Measurements from ENCODE around the gene RYR2. TPM values are rescaled to one million over a fixed set of nuclear protein-coding genes. Genes with fewer than 3 reads are reported as not detected.
A peak's percentile ranks its signal among the peaks of the same experiment; 100 is the strongest.

RYR2 gene
- total RNA-seq, 1 experiment from 2014 or later = 3.4 TPM

- H3K27ac Mint-ChIP-seq = peak overlapping the region in 2 of 3 experiments; percentile 15 to 91; a peak in 4 of 7 replicates
- H3K36me3 Mint-ChIP-seq (ENCODE audit: insufficient read depth in 1 of 3, low read depth in 3 of 3) = peaks cover 17 to 32% (median 28%) of the 10 kb centered on the region in 3 experiments
- TF ChIP-seq, protein P1, sequence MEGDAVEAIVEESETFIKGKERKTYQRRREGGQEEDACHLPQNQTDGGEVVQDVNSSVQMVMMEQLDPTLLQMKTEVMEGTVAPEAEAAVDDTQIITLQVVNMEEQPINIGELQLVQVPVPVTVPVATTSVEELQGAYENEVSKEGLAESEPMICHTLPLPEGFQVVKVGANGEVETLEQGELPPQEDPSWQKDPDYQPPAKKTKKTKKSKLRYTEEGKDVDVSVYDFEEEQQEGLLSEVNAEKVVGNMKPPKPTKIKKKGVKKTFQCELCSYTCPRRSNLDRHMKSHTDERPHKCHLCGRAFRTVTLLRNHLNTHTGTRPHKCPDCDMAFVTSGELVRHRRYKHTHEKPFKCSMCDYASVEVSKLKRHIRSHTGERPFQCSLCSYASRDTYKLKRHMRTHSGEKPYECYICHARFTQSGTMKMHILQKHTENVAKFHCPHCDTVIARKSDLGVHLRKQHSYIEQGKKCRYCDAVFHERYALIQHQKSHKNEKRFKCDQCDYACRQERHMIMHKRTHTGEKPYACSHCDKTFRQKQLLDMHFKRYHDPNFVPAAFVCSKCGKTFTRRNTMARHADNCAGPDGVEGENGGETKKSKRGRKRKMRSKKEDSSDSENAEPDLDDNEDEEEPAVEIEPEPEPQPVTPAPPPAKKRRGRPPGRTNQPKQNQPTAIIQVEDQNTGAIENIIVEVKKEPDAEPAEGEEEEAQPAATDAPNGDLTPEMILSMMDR (conservative IDR thresholded peaks at IDR 0.05) = no peak
- H3K56ac ChIP-seq (ENCODE audit: insufficient read length, low read depth, low read length) = no peak overlapping the region
- no peaks in the 10 kb centered on the region for H3K27me3 Mint-ChIP-seq (ENCODE audit: low read depth)
- H2BK20ac ChIP-seq (ENCODE audit: low read depth, low read length, poor library complexity, severe bottlenecking) = no peak overlapping the region
- H4K5ac ChIP-seq (ENCODE audit: insufficient read length, low read depth, low read length) = no peak overlapping the region
- no peaks in the 10 kb centered on the region for H3K27me3 ChIP-seq (ENCODE audit: insufficient read depth, low read length)
- H3K4me2 ChIP-seq (ENCODE audit: insufficient read depth, insufficient read length, low read length) = no peak overlapping the region
- no peak overlapping the region for H3K18ac ChIP-seq (ENCODE audit: insufficient read length, low read depth, low read length)
- DNase-seq = no peak
- H2AFZ ChIP-seq (ENCODE audit: low read length) = no peak overlapping the region
- H3K4me3 Mint-ChIP-seq = no peak overlapping the region
- no peak overlapping the region for H3K23ac ChIP-seq (ENCODE audit: insufficient read length, low read depth, low read length)
- H4K91ac ChIP-seq (ENCODE audit: insufficient read length, low read depth, low read length) = no peak overlapping the region
- peaks cover 21 to 23% of the 10 kb centered on the region in 2 experiments for H3K9me3 Mint-ChIP-seq
- peaks cover 2% of the 10 kb centered on the region for H3K4me1 ChIP-seq (ENCODE audit: insufficient read depth, low read length)
- no peak overlapping the region for H2BK12ac ChIP-seq (ENCODE audit: insufficient read length, low read depth, low read length)
- peaks cover 25 to 33% of the 10 kb centered on the region in 2 experiments for H3K4me1 Mint-ChIP-seq
- no peak overlapping the region for H2BK120ac ChIP-seq (ENCODE audit: low read depth, low read length, poor library complexity, severe bottlenecking)
- H2BK15ac ChIP-seq (ENCODE audit: low read depth, low read length) = no peak overlapping the region
- H4K8ac ChIP-seq (replicated peaks; ENCODE audit: insufficient read length, low read depth, low read length) = no peak overlapping the region
- H2BK5ac ChIP-seq (ENCODE audit: insufficient read length, low read length) = no peak overlapping the region
- H3T11ph ChIP-seq (ENCODE audit: low read length) = no peak overlapping the region
- no peak overlapping the region for H3K14ac ChIP-seq (ENCODE audit: insufficient read depth, low read length)
- no CpG with 5 or more reads among the region's 1 CpG for WGBS (ENCODE audit: extremely low coverage, insufficient read length, low lambda C conversion rate)
- H2AK5ac ChIP-seq (ENCODE audit: insufficient read length, low read length) = no peak overlapping the region
- no peak overlapping the region for H3K9ac ChIP-seq (ENCODE audit: extremely low read depth, insufficient read length, low read length)
- H3K23me2 ChIP-seq (ENCODE audit: insufficient read length, low read depth, low read length, poor library complexity, severe bottlenecking) = no peaks in the 10 kb centered on the region
- H3K4ac ChIP-seq (ENCODE audit: low read depth, low read length) = no peak overlapping the region
- H3K27ac ChIP-seq (ENCODE audit: insufficient read length, low read depth, low read length) = no peak overlapping the region
- H3K79me2 ChIP-seq (ENCODE audit: insufficient read depth, low read length) = no peaks in the 10 kb centered on the region
- no peaks in the 10 kb centered on the region for H4K20me1 ChIP-seq (ENCODE audit: control insufficient read depth, insufficient read depth, insufficient read length)
- H3K9me3 ChIP-seq (ENCODE audit: control insufficient read depth, low read depth, low read length) = no peaks in the 10 kb centered on the region
- H3K79me1 ChIP-seq (ENCODE audit: insufficient read depth, low read depth, low read length, poor library complexity, severe bottlenecking) = no peaks in the 10 kb centered on the region
These were observed 354.4 kb downstream of the RYR2 start for GRCh38 chr1:237396426-237396825.
